Measurements from ENCODE around the gene NPIPB6.

GRCh38 chr16:28295276-28295675 is 68.0 kb downstream of the NPIPB6 start:
- TF ChIP-seq CTCF (IDR thresholded peaks at IDR 0.05; ENCODE audit: insufficient read depth, low read length), result no peak
- TF ChIP-seq POLR2AphosphoS5 (IDR thresholded peaks at IDR 0.05; ENCODE audit: low read depth), result no peak
- TF ChIP-seq GABPA (IDR thresholded peaks at IDR 0.05; ENCODE audit: low read depth), result no peak
- no peak for TF ChIP-seq SPI1 (IDR thresholded peaks at IDR 0.05; ENCODE audit: borderline replicate concordance, low read depth)
- no peak for TF ChIP-seq REST (IDR thresholded peaks at IDR 0.05; ENCODE audit: insufficient replicate concordance, low read depth)
